A172 (cell line): ENCODE measurements around the gene CPE. TPM values are rescaled to one million over a fixed set of nuclear protein-coding genes. Genes with fewer than 3 reads are reported as not detected.

Source experiments
- DNase-seq: peaks from one replicate; pipeline ENCODE4 v3.0.0-alpha.2; 2015; ENCODE audit warnings: low spot score
- total RNA-seq: library from RNA; depleted of rRNA; stranded (reverse); fragments of >200 nt; shearing (Covaris generic); gene quantifications from 2 replicates; pipeline ENCODE4 v1.2.3, GENCODE V29; 2014

The CPE gene
- total RNA-seq, 1 experiment from 2014 or later: 10.3 TPM

DNA sequence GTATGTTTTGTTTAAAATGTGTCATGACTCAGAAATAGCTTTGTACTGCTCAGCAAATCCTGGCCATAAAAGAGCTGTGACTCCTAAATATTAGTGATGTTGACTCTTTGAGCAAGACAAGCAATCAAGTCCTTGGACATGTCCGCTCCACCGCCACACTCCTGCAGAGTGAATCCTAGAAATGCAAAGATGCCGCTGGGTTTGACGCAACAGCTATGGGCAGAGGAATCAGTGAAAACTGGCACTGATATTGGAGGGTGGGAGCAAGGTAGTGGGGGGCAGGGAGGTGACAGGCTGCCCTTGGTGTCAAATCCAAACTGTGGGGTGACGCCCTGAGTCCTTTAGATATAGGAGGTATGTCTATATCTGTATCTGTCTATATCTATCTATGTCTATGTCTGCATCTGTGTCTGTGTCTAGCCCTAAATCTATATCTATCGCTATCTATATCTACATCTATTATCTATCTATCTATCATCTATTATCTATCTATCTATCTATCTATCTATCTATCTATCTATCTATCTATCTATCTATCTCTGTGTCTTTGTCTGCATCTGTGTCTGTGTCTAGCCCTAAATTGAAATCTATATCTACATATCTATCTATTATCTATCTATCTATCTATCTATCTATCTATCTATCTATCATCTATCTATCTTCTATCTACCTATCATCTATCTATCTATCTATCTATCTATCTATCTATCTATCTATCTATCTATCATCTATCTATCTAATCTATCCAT is 129.7 kb downstream of the CPE start:
- no peak for DNase-seq

DNA sequence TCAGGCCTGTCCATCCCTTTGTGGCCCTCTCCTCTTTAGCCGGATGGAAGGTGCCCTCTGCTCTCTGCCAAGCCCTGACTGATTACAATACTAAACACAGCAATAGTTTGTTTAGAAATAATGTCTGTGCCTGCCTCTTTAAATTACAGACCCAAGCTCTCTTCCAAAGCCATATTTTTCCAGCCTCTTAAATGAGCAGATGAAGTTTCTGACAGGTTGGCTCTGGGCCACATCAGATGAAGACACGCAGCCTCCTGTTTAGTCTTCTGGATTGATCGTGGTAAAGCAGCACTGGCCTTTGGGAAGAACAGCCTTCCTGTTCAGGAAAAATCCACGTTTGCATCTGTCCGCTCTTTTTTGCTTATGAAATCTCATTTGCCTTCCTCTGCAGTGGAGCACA is 133.6 kb downstream of the CPE start:
- DNase-seq: no peak

GRCh38 chr4:165514739-165515138 is 135.9 kb downstream of the CPE start:
- no peak for DNase-seq

- DNase-seq: no peak
Measured at GRCh38 chr4:165515201-165515600, 136.4 kb downstream of the CPE start.

- DNase-seq: no peak
Measured at GRCh38 chr4:165516281-165516833, 137.5 kb downstream of the CPE start.

GRCh38 chr4:165517216-165517615 is 138.4 kb downstream of the CPE start:
- no peak for DNase-seq

- no peak for DNase-seq
Measured at GRCh38 chr4:165518024-165518616, 139.3 kb downstream of the CPE start.

GRCh38 chr4:165518686-165519085 is 139.9 kb downstream of the CPE start:
- no peak for DNase-seq

- DNase-seq: no peak
Measured at GRCh38 chr4:165519591-165519990, 140.8 kb downstream of the CPE start.

- DNase-seq: no peak
Measured at GRCh38 chr4:165520086-165520485, 141.3 kb downstream of the CPE start.

GRCh38 chr4:165522050-165522449 is 143.2 kb downstream of the CPE start:
- DNase-seq: no peak

- DNase-seq: no peak
Measured at GRCh38 chr4:165524532-165525190, 145.9 kb downstream of the CPE start.

DNA sequence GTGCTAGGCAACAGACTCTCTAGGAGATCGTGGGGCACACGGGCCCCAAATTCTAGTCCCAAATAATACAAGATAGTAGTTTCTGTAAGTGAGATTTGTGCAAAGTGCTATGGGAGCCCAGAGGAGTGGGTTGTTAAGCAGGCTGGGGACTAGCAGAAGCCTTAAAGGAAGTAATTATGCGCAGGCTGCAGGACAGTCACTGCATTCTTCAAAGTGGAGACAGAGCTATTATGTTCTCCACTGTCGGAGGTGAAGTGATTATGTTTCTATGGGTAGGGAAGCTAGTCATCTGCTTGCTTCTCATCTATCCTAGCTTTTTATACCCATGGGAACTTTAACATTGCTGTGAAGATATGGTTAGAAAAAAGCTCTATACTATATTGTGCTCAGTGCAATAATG is 154.2 kb downstream of the CPE start:
- no peak for DNase-seq

DNA sequence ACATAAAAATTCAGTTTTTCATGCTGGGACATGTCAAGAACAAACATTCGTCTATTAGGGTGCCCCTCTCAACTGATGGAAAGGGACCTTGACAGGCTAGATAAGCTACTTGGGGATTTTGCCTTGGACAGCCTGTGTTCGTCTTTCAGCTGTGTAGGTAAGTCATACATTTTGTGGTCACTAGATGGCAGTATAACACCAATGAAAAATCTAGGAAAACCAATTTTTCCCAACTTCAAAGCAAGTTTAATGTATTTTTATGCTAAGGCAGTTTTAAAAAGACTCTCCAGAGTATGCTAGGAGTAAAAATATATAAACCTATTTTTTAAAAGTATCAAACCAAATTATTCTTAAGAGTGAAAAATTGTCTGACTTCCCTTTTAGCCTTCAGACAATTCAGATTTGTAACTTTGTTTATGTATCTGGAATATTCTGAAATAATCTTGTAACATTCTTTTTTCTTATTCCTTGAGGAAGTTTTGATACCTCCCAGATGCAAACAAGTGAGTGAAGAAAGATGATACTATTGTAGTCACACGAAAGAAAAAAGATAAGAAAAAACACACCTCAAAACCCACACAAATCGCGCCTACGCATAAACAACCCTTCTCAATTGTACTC is 158.3 kb downstream of the CPE start:
- DNase-seq: peak; percentile 42

- DNase-seq: no peak
Measured at GRCh38 chr4:165539801-165540200, 161.0 kb downstream of the CPE start.

DNA sequence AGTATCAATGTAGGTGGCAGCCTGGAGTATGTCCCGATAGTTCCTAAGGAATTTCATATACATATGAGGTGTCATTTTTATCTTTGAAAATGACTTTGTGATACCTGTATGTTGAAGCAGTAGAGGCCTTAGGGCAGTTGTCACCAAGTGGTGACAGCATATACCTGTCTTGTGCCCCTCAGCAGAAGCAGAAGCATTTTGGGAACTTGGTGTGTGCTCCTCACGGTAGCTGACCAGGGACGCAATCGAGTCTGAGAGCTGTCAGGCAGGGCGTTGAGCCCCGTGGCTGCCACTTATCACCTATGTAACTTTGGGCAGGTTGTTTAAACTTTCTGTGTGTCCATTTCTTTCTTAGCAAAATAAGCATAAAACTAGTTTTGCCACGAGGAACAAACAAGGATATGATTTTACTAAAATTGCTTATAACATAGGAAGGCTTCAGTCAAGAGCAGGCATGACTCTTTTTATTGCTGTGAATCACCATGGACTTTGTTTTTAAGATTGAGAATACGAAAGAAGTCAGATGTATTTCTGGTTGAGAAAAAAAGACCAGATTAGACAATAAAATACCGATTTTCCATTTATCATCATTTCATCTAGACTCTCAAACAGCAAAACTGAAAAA is 161.5 kb downstream of the CPE start:
- DNase-seq: no peak

- DNase-seq: no peak
Measured at GRCh38 chr4:165541851-165542459, 163.1 kb downstream of the CPE start.

DNA sequence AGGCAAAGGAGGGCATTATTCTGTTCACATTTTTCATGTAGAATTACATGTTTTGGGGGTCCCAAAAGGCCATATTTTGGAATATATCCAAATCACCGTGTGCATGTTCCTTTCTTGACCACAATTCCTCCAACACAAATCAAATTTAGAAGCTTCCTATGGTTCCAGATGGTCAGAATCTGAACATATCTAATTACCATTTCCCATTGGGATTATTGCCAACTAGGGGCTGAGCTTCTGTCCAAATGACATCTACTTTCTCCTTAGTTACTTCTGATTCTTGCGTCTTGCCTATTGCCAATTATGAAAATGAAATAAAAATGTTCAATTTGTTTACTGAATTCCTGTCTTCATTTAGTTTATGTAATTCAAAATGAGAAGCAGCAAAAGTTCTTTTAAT is 163.7 kb downstream of the CPE start:
- DNase-seq: no peak
